ENCODE measurements around the gene CXXC5.

The CXXC5 gene

DNA sequence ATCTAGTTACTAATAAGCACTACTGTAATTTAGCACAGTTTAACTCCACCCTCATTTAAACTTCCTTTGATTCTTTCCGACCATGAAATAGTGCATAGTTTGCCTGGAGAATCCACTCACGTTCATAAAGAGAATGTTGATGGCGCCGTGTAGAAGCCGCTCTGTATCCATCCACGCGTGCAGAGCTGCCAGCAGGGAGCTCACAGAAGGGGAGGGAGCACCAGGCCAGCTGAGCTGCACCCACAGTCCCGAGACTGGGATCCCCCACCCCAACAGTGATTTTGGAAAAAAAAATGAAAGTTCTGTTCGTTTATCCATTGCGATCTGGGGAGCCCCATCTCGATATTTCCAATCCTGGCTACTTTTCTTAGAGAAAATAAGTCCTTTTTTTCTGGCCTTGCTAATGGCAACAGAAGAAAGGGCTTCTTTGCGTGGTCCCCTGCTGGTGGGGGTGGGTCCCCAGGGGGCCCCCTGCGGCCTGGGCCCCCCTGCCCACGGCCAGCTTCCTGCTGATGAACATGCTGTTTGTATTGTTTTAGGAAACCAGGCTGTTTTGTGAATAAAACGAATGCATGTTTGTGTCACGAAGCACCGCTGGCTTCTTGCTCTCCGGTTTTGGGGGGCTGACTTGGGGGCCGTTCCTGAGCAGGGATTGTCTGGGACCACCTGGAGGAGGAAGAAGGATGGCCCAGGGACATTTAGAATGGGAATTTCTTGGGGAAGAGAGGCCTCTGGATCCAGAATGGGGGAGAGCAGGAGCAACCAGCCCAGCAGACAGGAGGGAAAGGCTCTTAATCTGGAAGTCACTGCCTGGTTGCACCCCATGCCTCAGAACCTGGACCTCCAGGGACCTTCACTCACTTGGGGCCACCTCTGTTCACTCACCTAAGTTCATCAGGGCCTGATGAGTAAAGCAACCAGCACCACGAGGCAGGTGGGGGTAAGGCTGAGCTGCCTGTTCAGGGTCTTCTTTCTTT is 35.4 kb downstream of the CXXC5 start:
- DNase-seq = no peak

GRCh38 chr5:139684350-139684880 is 36.3 kb downstream of the CXXC5 start:
- no peak for DNase-seq

DNA sequence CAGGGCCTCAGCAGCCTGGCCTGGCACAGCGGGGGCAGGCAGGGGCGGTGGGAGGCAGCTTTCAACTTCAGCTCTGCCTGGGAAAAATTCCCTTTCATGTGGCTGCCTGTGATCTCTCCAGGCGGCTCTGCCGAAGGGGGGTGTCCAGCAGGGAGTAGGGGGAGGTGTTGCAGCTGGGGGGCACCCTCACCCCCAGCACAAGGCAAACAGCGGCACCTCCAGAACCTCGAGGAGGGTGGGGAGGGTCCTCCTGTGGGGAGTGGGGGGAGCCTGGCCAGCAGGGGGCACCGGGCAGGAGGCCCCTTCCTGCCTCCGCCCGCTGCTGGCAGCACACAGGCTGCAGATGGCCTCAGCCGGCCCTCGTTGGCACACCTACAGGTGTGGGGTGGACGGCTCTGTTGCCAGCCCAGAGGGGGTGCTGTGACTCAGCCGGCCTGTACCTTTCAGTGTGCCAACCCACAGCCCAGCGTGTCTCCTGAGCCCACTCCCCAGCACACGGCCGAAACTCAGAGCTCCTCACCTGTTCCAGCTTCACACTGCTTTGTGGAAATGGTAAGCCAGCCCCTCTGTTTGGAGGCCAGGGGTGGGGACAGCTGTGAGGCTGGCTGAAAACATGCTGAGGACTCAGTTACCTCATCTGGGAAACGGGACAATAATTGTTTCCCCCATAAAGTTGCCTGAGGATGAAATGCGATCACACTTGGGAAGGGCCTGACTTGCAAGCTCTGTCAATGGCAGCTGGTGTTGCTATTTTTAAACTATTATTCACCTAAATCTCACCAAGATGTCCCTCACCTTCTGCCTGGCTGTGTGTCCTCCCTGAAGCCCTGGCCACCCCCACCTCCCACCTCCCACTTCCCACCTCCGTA is 37.0 kb downstream of the CXXC5 start:
- DNase-seq = no peak

DNA sequence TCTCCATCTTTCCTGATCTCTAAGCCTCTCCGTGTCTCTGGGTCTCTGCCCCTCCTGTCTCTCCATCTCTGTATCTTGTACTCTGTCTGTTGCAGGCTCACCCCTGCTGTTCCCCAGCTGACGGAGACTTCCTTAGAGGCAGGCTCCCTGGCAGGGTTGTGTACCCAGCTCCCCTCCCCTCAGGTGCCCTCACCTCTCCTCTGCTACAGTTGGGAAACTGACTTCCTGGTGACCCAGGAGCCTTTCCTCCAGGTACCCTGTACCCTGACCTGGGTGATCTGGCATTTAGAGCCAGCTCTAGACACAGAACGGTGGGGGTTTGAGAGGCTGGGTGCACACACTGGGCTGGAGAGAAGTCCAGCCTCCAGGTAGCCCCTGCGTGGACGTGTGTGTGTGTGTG is 37.7 kb downstream of the CXXC5 start:
- DNase-seq = no peak

DNA sequence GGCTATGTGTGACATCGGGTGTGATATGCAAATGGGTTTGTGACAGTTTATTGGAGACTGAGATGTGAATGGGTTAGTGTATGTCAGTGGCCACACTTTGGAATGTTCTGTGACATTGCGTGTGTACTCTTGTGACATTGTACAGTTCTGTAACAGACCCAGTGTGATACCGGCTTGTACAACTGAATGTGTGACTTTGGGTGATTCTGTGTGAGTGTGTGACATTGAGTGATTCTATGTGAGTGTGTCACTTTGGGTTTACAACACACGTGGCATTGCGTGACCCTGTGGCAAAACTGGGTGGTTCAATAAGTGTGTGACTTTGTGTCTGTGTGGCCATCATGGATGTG is 38.2 kb downstream of the CXXC5 start:
- DNase-seq = no peak

DNA sequence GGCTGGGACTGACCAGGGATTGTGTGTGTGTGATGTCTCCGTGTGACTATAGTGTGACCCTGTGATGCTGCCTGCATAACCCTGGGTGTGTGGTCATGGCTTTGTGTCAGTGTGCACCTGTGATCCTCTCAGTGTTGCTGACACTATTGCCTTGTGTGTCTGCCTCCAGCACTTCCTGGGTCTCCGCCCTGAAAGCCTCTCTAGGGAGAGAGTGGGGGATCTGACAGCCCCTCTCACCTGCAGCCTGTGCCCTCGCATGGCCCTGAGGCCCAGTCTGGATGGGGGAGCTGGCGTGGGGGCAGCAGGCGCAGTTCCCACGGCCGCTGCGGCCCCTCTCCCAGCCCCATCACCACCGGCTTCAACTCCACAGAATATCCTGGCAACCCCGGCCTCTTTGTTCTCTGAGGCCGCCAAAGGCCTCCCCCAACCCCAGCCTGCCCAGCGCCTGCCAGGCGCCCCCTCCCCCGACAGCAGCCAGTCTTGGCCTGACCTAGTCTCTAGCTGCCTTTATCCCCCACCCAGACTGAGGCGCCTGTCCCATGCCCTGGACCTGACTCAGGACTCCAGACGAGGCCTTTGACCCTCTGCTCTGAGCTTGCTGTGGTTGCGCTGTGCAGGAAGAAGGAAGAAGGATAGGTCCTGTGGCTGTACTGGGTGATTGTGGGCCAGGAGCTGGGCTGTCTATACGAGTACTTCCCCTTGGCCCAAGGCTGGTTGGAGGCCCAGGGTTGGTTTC is 38.7 kb downstream of the CXXC5 start:
- DNase-seq = no peak

GRCh38 chr5:139687656-139688055 is 39.5 kb downstream of the CXXC5 start:
- no peak for DNase-seq

- DNase-seq = no peak
These were observed 40.0 kb downstream of the CXXC5 start for GRCh38 chr5:139688088-139688702.

DNA sequence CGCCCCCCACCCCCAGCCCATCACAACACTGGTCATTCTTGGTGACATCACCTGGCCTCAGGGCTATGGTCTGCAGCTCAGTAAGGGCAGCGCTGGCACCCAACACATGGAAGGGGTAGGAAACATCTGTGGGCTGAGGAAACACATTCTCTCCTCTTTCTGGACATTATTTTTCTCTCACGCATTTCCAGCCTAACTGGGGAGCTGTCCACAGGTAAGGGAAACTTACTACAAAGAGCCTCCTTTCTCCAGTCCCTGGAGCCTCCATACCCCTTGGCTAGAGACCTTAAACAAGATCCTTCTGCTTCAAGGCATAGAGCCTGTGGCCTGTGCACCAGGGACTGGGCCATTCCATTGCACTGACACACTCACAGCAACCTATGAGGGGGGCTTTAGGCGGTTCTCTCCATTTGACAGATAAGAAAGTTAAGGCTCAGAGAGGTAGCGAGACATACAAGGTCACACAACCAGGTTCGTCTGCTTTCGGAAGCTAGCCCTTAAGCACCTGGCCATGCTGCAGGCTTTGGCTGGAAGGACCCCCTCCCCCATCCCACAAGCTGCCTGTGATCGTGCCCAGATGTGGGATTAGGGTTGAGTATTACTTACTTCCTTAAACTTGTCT is 40.7 kb downstream of the CXXC5 start:
- DNase-seq = no peak

DNA sequence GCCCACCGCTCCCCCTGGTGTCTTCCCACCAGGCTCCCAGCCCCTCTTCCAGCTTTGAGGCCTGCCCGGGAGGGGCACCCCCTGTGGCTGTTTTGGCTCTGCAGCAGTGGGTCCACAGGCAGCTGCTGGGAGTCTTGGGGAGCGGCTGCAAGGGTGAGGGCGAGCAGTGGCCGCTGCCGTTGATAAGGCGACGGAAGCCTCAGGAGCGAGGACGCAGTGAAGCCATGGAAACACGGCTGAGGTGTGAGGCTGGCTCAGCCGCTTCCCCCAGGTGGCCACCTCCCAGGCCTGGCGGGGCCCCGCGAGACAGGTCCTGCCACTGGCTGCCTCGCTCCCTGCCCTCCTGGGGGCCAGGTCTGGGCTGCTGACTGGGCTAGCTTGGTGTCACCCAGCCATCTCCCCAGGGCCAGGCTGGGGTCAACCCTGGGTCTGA is 41.5 kb downstream of the CXXC5 start:
- DNase-seq = no peak

DNA sequence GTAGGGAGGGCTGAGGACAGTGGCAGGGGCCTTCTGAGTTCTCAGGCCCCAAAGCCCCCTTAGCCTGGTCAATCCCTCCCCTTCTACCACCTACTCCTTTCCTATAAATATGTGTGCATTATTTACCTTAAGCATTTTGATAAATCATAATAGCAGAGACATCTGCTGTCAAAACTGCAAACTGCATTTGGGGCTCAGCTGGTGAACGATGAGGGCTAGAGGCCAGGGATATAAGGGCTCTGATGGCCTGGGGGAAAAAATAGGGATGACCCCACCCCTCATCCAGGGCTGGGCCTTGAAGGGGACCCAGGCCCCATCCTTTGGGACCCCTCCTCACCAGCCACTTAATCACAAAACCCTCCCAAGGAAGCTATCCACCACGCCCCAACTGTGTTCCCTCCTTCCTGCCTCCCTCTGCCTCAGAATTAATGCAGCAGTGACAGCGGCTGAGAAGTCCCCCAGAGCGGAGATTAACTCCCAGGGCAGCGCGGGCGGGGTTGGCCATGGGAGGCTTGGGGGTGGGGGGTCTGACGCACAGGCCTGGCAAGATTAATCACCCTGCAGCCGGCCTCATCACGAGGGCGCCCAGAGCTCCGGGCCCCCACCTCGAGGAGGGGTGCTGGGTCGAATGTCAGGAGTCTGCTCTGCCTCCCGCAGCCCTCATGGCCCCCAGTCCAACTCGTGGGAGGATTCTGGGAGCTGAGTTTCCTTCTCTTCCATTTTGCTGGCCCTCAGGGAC is 42.1 kb downstream of the CXXC5 start:
- no peak for DNase-seq

- no peak for DNase-seq
These were observed 42.9 kb downstream of the CXXC5 start for GRCh38 chr5:139690803-139691629.

GRCh38 chr5:139692148-139692547 is 44.0 kb downstream of the CXXC5 start:
- no peak for DNase-seq

DNA sequence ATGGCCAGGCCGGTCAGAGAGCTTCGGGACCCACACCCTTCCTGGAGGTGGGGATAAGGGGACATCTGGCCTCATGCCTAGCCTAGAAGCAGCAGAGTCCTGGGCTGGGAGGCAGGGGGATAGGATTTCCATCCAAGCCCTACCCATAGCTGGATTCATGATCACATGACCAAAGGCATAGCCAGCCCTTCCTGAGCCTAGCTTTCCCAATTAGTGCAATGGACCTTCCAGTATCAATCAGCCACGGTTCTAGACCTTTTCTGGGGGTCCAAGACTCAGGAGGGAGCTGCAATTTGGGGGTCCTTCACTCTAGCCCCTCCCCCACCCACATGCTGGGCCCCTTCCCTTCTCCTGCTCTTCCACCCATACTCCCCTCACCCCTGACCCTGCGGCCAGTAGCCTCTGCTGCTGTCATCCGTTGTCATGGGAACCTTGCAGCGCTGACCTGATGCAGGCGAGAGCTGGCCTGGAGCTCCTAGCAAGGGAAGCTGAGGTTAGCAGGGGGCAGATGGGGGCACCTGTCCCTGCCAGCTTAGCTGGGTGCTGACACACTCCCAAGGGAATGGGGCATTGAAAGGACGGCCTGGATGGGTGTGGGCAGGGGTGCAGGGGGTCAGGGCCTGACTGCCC is 44.6 kb downstream of the CXXC5 start:
- no peak for DNase-seq

GRCh38 chr5:139693676-139694364 is 45.7 kb downstream of the CXXC5 start:
- DNase-seq = no peak

DNA sequence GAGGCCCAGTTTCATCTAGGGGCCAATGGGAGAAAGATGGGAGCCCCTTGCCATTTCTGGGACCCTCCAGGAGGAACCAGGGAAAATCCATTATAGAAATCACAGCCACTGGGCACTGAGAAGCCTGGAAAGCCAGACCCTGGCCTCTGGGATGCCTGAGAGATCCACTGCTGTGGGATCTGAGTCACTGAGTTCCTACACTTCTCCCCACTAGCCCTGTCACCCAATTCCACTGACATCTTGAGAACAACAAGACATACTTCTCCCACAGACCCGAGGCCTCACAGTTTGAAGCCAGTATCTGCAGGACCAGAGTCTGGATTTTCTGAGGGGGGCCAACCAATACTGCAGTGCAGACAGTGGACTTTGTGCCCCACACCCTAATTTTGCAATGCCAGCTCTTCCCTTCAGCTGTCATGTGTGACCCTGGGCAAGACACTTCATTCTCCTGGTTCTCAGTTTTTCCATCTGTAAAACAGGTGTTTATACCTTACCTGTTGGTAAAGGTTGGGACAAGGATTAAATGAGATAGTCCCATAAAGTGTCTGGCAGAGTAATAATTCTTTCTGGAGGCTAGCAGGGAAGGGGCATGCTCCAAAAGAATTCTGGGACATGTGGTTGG is 46.5 kb downstream of the CXXC5 start:
- no peak for DNase-seq

DNA sequence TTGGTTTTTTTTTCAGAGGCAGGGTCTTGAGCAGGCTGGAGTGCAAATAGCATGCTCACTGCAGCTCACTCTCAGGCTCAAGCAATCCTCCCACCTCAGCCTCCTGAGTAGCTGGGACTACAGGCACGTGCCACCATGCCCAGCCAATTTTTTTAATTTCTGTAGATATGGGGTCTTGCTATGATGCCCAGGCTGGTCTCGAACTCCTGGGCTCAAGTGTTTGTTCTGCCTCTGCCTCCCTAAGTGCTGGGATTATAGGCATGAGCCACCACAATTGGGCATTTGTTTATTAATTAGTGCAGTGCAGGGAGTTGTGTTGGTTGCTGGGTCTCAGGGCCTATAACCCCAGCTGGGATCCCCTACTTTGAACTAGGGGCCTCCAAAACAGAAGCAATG is 47.0 kb downstream of the CXXC5 start:
- DNase-seq = no peak

GRCh38 chr5:139696167-139696893 is 48.2 kb downstream of the CXXC5 start:
- DNase-seq = no peak
